Stimulated activated naive CD4-positive, alpha-beta T cell (primary cell): Measurements from ENCODE around the gene SOX6.

Experiments
- DNase-seq, 6 experiments: peaks; one replicate each; lab custom pipeline; 2025; lab: John Stamatoyannopoulos, UW

SOX6 gene

DNA sequence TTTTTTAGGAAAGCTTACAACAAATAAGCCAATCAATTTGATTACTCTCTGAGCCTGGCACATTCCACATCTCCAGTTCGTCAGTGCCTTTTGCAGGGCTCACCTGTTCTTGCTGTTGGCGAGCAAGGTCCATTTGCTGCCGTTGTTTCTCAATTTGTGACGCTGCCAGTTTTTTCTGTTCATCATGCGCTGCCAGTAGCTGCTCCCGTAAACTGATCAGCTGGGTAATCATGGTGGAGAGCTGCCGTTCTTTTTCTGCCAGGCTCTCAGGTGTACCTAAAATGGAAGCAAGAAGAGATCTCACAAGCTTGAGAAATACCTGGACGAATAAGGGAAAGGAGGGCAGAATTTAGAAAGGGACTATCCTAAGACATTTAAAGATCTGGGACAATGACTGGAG is 169.7 kb downstream of the SOX6 start:
- no peak for DNase-seq

DNA sequence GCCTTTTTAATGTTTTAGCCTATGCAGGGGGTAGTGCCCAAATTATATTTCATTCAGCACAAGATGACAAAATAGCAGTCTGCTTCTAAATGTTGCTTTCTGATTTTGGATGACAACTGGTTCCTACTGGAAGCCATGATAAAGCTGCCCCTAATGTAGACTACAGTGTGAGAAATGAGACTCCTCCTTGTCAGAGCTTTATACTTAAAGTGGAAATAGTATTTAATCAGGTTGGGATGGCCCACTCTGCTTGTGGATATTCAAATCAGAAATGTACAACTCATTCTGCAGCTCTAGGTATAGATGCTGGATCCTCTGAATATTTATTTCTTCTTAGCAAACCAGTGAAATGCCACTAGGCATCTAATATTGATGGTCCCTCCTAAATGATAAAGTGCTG is 171.3 kb downstream of the SOX6 start:
- no peak for DNase-seq

DNA sequence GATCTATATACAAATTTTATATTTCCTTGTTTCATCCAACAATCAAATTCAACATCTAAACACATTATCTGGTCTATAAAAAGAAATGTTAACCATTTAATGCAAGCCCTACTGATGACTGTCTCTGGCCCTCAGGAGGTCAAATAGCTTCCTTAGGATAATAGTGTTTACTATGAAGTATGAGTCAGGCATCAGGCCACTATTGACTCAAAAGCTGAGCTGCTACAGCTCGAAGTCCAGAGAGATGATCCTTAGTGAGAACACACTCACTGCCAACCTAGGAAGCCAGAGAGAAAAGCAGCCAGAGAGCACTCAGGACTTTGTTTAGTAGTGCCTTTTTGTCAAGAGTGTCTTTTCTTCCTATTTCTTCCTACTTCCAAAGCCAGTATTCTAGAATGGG is 171.8 kb downstream of the SOX6 start:
- DNase-seq, result no peak

DNA sequence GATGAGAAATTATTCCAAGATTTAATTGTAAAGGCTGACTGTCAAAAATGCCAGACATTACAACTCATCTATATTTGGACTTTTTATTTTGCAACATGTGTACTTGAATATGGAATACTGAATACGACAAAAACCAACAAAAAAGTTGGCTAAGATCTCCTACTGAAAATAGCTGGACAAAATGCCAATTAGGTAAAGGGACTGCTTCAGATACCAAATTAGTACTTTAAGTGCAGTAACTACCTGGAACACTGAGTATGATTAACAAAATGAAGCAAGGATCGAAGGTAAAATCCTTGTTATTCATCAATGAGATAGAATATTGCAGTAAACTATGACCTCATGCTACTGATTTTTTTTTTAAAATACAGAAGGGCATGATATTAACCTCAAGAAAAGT is 173.8 kb downstream of the SOX6 start:
- DNase-seq, result no peak

DNA sequence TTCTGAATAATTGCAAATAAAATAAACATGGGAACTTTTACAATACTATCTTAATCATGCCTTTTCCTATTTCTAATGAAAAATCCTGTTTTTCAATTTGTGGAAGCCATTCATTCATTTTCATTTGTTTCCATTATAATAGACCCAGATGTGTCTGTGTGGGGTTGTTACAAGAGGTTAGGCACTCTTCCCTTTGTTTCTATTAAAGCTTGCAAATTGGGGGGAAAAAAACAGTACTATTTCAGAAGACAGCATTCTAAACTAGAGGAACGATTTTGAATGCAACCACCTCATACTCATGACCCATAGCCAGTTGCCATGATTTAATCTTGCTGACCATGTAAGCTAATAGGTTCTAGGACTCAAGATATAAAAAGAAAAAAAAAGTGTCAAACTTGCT is 175.5 kb downstream of the SOX6 start:
- DNase-seq, result no peak

DNA sequence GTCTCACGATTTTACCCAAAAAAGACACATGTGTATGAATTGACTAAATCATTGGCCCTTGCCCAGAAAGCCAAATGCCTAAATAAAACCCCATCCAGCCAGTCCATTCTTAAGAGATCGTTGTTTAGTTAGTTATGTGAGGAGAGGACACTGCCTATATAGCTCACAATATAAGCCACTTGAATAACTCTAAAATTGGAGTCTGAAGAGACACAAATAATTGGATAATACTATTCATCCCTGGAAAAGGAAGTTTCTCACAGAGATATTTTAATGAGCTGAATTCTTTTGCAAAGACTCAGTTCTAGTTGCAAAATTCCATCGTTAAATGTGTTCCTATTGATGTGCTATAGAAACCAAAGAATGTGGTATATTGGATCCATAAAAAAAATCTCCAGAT is 176.7 kb downstream of the SOX6 start:
- no peak for DNase-seq

DNA sequence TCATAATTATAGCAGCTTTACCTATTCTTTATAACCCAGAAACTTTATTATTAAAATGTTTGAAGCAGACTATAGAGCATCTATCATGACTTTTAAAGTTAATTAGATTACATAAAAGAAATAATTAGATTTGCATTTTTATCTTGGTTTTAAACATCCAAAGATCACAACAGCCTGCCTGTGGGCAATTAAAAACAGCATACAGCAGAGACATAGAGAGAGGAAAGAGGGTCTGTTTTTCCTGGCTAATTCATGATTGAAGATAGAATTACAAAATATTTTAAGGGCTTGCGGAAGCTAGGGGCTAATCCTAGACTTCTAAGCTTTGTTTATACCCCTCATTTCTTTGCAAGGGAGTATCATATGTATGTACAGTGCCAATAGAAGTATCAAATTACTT is 178.1 kb downstream of the SOX6 start:
- no peak for DNase-seq

DNA sequence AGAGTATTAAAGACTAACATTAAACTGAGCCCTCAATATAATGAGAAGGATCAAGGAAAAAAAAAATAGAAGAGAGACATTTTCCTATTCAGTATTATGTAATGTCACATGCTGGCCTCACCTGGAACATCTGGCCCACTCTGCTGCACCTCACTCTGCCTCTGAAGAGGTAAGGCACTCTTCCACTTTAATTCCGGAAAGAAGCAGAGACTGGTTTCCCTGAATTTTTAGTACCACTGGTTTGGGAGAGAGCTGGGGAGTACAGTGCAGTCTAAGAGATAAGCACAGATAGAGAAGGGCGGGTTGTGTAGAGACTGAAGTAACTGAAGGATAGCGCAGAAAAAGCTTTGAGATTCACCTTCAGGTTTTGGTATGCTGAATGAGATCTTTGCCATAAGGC is 178.7 kb downstream of the SOX6 start:
- no peak for DNase-seq

DNA sequence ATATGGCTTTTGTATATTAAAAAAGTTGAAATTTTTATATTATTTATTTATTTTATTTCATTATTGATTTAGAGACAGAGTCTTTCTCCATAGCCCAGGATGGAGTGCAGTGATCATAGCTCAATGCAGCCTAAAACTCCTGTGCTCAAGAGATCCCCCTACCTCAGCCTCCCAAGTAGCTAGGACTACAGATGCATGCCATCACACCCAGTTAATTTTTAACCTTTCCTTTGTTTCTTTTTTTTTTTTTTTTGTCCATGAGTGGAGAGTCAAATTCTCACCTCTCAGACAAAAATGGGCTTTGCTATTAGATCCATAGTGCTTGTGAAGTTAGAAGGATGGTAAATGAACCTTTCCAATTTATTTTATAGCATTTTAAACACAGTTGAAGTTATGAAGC is 182.5 kb downstream of the SOX6 start:
- no peak for DNase-seq

DNA sequence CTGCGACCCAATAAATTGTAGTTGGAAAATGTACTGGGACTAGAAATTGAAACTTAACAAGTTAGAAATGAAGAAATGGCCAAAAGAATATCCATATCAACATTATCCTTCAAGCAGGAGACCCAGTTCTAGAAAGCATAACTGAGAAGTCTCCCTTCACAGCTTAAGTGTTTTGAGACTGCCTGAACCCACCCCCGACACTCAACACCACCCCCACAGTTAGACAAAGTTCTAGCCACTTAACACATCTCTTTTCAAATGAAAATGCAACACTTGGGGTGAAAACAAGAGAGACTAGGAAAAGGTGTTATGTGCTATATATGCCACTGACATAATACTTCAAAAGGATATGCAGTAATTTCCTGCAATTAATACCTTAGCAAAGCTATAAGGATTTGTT is 184.5 kb downstream of the SOX6 start:
- DNase-seq, result no peak

DNA sequence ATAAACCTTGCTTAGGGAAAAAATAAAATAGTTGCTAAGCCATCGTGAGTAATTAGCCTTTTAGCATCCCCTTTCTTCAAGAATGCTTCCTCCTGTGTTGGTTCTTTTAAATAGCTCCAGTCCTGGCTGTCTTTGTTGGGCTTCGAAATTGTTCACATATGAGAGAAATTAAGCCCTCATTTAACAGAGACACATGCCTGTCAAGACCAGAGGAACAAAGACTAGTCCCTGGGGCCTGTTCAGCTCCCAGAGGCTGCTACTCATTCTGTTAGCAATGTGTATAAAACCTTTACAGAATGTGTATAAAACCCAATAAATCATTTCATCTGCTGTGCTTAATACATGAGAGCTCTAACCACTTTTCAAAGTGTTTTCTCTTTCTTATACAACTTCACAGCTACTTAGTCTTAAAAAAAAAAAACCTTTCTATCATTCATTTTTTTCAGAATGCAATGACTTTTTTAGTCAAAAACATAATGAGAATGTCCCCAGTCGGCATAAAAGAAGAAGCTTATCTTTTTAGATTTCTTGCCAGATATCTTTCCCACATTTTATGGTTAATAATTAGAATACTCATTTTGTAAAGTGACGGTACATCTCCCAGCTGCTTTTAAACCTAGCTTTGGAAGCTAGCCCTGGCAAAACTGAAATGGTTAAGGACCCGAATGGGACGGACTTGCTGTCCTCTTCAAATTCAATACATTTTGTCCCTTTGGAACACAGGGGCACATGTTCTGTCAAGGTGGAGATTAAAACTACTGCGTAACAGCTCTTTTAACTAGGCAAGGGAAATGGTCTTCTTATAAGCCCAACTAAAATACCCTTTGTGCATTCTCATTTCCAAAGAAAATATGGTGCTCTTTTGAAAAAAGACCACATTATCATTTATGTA is 186.1 kb downstream of the SOX6 start:
- no peak for DNase-seq

DNA sequence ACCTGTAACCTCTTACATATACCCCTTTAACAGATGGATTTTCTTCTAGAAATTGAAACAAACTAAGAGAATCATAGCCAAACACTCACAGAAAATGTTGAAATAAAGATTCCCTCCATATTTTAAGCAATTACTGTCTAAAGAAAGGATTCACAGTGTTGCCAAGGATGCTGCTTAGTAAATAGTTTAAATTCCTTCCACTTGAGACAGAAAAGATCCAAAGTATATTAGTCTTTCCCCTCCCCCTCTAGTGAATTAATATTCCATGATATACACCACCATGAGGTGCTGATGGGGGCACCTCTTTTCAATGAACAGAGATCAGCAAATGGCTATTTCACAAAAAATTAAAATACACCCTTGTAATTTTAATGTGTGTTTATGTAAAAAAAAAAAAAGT is 186.8 kb downstream of the SOX6 start:
- DNase-seq, result no peak

DNA sequence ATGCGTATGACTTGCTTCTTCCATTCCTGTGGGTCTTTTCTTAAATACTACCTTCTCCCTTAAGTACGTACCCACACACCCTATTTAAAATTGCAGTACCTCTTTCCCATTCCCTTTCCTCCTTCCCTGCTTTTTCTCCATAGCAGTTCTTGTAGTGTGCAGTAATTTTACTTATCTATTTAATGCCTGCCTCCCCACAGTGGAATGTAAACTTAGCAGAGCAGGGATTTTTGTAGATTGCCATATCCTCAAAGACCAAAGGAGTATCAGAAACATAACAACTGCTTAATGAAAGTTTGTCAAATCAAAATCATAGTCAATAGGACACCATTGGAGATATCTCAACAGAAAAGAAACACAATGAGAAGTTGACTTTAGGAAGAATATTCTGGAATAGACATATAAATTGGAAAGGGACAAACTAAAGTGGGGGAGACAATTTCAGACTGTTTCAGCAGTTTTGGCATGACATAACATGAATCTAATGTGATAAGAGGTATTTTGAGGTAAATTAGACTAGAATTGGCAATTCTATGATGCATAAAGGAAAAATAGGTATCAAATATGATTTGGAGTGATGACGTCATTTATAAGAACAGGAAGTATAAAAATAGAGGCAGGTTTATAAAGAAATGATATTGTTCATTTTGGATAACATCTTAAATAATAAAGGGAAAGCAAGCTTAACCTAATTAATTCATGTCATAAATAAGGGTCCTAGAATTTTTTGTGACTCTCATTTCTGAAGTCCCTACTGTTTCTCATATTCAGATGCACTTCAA is 188.4 kb downstream of the SOX6 start:
- DNase-seq, result no peak

DNA sequence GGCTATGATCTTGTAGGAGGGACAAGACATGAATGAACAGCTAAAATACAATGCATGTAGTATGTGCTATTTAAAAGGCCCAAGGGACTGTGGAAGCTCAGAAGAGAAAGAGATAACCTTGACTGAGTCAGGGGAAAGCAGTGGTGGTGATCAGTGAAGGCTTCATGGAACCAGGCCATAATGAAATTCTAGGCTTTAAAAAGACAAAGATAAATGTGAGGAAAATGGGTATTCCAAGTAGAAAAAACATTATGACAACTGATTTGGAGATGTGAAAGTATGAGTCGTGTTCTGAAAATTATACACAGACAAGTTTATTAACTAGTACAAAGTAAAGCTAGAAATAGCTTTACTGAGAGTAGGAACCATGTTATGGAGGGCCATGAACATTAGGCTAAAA is 189.8 kb downstream of the SOX6 start:
- no peak for DNase-seq

DNA sequence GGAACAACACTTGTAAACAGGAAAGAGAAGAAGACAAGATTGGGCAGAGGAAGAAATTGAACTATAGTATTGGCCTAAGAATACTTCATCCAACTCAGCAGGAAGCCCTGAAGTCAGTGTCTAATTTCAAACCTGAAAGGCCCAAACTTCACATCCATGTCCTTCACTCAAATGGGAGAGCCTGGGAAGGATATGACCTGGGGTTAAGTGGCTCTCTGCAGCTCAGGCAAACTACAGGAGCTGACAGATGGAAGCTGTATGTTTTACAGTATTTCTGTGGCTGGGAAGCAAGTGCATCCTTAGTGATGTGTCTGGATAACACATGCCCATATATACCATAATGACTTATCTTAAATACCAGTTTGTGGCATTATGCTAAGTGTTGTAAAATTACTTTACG is 196.2 kb downstream of the SOX6 start:
- DNase-seq, result no peak

DNA sequence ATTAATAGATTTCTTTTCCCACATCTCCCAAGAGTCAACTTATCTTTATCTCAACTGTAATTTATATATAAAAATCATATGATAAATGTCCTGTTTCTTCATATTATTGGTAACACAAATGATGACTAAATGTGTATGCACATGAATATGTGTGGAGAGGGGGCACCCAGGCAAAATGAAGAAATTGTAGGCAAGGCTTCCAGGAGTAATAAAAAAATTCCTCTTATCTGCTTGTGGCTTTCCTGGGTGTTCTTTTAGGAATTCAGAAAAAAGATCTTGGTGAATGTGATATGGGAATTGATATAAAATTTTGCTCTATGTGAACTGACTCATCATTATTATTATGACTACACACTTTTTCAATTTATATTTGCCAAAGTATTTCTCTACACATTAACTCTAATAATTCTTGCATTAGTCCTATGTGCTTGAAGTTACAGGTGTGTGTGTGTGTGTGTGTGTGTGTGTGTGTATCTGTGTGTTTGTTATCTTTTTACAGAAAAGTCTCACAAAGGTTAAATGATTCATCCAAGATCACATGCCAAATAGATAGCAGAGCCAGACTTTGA is 197.8 kb downstream of the SOX6 start:
- DNase-seq, result no peak

DNA sequence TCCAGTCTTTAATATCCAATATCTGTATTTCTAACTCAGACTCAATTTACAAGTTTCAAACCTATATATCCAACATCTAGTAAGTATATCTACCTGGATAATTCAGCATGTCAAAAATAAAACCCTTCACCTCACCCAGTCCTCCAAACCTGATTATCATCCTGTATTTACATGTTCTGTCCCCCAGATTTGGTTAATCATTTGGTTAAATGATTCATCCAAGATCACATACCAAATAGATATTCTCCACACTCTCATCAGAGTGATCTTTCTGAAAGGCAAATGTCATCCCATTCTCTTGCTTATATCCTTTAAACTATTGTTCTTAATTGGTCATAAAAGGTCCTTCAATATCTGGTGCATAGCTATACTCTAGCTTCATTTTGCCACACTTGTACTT is 199.0 kb downstream of the SOX6 start:
- no peak for DNase-seq

DNA sequence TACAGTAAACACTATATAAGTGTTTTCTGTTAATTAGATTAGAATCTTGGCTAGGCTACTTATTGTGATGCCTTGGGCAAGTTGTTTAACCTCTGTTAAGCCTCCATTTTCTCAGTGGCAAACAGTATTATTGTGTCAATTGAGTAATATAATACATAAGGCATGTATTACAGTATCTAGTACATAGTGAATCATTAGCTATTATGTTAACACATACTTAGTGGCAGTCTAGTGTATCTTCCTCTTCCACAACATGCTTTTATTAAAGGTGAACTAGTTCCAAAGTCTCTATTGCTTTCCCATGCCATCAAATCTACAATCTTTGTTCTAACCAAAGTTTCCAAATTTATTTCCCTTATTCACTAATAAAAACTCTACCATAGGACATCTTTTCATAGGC is 200.9 kb downstream of the SOX6 start:
- DNase-seq, result no peak

DNA sequence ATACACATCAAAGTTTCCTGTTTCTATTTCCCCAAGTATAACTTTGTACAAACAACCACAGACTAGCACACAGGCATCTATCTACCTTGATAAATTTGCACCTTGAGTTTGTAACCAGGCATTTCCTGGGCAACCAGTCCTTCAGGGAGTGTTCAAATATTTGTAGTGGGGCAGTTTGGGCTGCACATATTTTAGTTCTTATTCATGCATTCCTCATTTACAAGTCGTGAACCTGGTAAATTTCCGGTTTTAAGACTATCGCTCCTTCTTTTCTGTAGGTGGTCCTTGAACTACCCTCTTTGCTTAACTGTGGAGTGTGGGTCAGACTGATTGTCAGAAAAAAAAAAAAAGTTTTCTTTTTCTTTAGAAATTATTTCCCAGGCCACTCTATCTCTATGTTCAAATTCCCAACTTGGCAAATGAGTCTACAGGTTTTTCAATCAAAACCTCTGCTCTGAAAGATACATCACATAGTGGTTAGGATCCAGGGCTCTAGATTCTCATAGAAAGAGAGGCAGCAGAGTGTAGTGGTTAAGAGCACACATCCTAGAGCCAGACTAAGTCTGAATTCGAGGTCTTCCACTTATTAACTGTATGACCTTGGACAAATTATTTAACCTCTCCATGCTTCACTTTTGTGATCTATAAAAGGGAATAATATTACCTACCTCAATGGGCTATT is 201.5 kb downstream of the SOX6 start:
- DNase-seq, result no peak

DNA sequence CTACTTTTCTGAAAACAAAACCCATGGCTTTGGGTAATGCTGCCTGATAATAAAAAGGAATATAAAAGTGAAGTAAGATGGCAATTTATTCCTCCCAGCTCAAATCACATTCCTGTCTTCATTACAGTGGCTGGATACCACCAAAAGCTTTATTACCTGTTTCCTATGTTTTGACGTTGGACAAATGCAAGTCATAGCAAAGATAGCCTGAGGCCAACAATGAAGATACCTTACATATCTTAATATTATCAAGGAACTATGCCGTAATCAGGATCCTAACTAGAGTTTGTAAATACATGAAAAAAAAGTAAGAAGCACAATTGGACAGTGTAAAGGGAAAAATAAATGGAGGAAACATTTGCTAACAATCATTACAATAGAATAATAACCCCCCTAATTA is 202.4 kb downstream of the SOX6 start:
- DNase-seq, result no peak

DNA sequence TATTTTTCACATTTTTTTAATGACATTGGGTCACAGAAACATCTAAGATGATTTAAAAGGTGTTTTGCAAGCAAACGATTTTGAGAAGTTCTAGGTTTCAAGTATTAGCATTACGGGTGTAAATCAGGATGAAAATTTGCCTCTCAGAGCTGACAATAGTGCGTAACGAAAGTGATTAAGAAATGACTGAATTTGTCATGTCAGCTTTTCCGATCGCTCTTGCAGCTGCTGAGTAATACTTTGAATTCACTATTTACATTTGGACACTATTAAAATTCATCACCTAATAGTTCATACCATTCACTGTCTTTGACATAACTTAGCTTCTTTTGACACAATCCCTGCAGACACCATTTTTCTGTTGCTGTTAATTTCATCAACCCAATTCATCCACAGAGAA is 205.2 kb downstream of the SOX6 start:
- DNase-seq, result no peak

DNA sequence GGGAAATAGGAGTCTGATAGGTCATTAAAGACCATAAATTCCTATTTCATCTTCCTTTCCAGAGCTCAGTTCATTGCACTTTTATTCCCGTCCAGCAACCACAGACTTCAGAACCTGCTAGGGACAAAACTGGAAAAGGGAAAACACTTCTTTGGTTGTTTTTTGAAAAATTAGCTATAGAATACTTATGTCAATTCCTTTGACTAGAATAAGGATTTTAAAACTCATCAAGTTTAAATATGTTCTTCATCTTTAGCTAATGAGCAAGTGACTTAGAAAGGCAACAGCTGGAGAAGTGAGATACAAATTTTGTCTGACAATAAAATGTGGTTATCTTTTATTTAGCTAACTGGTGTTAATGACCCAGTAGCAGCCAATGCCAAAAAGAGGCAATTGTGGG is 206.9 kb downstream of the SOX6 start:
- DNase-seq, result no peak
